Activated naive CD8-positive, alpha-beta T cell (primary cell): ENCODE data around the gene B4GAT1.
A peak's percentile ranks its signal among the peaks of the same experiment; 100 is the strongest.
"Not testable (repeated sequence)": the region's sequence is repeated elsewhere in the genome, so short reads cannot be mapped to it uniquely, and the experiment has no call there.

Experiments used
- H3K27ac Mint-ChIP-seq: one replicate; pipeline ENCODE4 v1.8.0; 2021; ENCODE audit warnings: mixed read lengths
- H3K27me3 Mint-ChIP-seq: one replicate; pipeline ENCODE4 v1.8.0; 2021; ENCODE audit warnings: mixed read lengths
- H3K36me3 Mint-ChIP-seq: one replicate; pipeline ENCODE4 v1.8.0; 2021; ENCODE audit warnings: mixed read lengths
- H3K4me1 Mint-ChIP-seq: one replicate; pipeline ENCODE4 v1.8.0; 2021; ENCODE audit warnings: low read depth, mixed read lengths
- H3K4me3 Mint-ChIP-seq: one replicate; pipeline ENCODE4 v1.8.0; 2021; ENCODE audit warnings: mild to moderate bottlenecking, mixed read lengths
- H3K9me3 Mint-ChIP-seq: one replicate; pipeline ENCODE4 v1.8.0; 2021; ENCODE audit warnings: low read depth, mixed read lengths

B4GAT1 gene

DNA sequence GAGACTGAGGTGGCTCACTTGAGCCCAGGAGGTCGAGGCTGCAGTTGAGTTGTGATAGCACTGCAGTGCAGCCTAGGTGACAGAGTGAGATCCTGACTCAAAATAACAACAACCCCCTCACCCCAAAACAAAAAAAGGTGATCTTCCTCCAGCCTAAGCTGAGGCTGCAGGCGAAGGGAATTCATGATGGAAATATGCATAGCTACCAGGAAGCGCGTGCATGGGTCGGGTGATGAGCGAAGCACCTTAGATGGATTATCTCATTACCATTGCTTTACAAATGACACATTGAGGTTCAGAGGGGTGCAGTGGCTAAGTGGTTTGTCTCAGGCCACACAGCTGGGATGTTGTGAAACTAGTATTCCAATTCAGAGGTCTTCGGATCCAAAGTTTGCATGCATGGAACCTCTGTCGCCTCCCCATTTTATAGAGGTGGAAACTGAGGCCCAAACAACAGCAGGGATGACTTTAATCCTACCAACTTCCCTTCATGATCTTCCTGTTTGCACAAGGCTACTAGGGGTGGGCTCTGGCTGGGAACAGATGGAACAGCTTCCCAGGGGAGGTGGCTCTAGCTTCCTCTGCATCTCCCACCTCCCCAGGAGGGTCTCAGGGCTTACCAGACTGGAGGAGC lies 19.5 kb upstream of the B4GAT1 start:
- no peaks in the 10 kb centered on the region for H3K27me3 Mint-ChIP-seq
- H3K36me3 Mint-ChIP-seq: no peaks in the 10 kb centered on the region
- H3K4me3 Mint-ChIP-seq: no peak overlapping the region
- H3K4me1 Mint-ChIP-seq: peaks cover 8% of the 10 kb centered on the region
- no peaks in the 10 kb centered on the region for H3K9me3 Mint-ChIP-seq
- no peak overlapping the region for H3K27ac Mint-ChIP-seq

DNA sequence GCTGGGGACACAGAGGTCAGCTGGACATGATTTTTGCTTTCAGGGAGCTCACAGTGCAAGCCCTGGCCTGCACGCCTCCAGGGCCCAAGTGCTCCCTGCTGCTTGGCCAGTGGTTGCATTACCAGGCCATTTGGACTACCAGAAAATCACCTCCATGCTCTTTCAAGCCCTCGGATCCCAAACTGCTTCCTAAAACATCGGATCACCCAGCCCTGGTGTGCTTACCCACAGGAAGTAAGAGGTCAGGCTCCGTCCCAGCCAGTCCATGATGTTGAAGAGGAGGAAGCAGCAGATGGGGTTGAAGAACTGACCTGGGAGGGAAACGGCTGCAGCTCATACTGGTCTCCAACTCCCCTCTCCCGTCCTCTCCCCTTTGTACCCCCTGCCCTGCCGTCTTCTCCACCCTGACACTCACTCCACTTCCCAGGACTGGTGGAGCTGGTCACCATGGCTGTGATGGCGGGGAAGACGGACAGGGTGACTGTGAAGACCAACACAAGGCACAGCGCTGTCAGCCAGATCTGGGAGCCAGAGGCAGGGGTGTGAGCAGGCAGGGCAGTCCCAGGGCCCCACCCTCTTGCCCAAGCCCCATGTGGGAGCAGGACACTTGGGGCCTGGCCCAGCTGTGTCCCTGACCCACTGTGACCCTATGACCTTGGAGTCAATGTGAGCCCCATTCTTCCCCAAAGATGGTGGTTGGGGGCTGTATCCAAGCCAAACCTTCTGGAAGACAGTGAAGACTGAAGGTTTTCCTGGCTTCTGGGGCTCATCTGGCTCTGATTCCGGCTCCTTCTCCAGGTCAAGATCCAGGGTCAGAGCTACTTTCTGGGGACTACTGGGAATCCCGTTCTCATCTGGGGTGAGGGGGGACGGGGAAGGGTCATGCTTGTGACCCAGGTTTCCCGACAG lies 18.5 kb upstream of the B4GAT1 start:
- Mint-ChIP-seq H3K4me1 (peaks cover 7% of the 10 kb centered on the region), H3K9me3 (no peaks in the 10 kb centered on the region), H3K4me3 (no peak overlapping the region), H3K27me3 (no peaks in the 10 kb centered on the region), H3K27ac (no peak overlapping the region), H3K36me3 (no peaks in the 10 kb centered on the region)

DNA sequence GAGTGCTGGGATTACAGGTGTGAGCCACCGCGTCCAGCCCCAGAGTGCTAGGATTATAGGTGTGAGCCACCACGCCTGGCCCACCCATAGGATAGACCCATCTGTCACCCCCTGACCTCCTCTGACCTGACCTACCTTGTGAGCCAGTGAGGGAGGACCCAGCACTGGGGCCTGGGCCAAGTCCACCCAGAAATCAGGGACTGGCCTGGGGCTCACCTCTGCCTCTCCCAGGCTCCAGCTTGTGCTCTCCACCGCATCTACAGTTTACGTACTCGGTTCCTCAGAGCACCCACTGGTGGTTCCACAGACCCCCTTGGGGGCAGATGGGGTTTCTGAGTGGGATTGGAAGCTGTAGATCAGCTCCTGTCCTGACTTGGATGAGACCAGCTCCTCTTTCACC lies 17.7 kb upstream of the B4GAT1 start:
- Mint-ChIP-seq H3K36me3 (no peaks in the 10 kb centered on the region), H3K9me3 (no peaks in the 10 kb centered on the region), H3K4me3 (no peak overlapping the region), H3K27ac (no peak overlapping the region), H3K27me3 (no peaks in the 10 kb centered on the region), H3K4me1 (peaks cover 2% of the 10 kb centered on the region)

DNA sequence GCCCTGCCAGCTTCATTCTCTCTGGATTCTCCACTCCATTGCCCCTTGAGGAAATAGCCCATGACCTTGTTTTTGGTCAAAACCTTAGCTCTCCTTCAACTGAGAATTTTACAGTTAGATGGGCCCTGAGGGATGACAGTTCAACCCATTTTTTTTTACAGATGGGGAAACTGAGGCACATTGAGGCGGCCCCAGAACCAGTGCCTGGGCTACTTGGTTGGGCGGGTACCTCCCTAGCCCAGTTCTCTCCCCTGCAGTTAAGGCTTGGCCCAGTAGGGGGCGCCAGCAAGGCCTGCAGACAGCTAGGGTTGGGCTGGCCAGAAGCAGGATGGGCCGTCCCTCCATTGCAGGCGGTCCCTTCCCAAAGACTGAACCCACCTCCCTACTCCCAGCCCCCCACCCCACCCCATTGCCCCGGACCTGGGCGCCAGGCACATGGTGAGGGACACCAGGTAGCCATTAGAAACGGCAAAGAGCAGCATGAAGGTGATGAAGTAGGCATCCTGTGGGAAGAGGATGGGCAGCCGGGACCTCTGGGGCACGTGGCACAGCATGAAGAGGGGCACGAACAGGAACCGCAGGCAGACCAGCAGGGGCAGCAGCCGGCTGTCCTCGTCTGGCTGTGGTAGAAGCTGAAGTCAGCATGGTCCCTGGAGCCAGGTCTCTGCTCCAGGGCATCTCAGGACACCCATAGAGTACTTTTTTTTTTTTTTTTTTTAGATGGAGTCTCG lies 16.5 kb upstream of the B4GAT1 start:
- Mint-ChIP-seq H3K4me1 (no peaks in the 10 kb centered on the region), H3K9me3 (no peaks in the 10 kb centered on the region), H3K27ac (no peak overlapping the region)

DNA sequence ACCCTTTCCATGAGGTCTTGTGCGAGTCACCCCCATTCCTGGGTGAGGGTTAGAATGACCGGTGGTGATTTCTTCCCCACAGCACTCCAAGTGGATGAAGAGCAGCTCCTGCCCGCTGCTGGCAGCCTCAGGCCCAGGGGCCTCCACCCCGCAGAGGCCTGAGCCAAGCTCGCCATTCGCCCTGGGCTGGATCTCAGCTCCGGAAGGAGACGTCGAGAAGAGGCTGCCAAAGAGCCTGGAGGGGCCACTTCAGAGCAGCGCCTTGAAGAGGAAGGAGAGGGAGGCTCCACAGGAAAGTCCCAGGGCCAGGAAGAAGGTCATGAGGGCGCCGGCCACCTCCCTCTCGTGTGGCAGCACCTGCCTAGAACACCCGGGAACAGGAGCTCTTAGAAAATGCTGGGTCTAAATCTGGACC lies 15.8 kb upstream of the B4GAT1 start:
- Mint-ChIP-seq H3K9me3 (no peaks in the 10 kb centered on the region), H3K27me3 (no peaks in the 10 kb centered on the region), H3K4me1 (no peaks in the 10 kb centered on the region), H3K27ac (no peak overlapping the region), H3K4me3 (no peak overlapping the region), H3K36me3 (no peaks in the 10 kb centered on the region)

More for the DNA sequence above, 16.5 kb upstream of the B4GAT1 start:
- H3K36me3 Mint-ChIP-seq: no peaks in the 10 kb centered on the region
- H3K4me3 Mint-ChIP-seq: no peak overlapping the region
- H3K27me3 Mint-ChIP-seq: no peaks in the 10 kb centered on the region

DNA sequence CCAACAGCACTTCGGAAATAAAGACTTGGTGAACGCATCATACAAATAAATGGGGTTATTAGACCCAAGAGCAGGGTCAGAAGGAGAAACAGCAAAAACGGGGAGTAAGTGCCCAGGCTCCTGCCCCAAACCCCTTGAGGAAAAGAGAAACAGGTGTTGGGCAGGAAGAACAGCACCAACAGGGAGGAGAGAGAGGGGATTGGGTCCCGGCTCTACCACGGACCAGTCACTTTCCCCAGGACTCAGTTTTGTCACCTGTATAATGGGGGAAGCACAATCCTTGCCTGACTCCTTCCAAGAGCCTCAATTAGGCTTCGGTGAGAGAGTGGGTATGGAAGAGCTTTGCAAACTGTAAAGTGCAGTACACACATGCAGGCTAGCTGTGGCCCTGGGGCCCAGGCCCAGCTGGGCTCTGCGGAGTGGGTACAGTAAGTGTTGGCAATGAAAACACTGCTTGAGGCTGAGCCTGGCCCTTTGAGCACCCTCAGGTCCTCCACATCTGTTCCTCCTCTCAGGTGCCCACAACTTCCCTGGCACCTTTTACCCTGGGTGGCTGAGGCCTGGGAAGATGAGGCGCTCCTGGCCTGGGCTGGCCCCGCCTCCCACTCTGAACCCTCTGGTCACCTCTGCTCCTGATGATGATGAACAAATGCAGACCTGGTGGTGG lies 15.2 kb upstream of the B4GAT1 start:
- Mint-ChIP-seq H3K27me3 (no peaks in the 10 kb centered on the region), H3K27ac (no peak overlapping the region), H3K4me1 (no peaks in the 10 kb centered on the region), H3K9me3 (no peaks in the 10 kb centered on the region), H3K4me3 (no peak overlapping the region), H3K36me3 (no peaks in the 10 kb centered on the region)

DNA sequence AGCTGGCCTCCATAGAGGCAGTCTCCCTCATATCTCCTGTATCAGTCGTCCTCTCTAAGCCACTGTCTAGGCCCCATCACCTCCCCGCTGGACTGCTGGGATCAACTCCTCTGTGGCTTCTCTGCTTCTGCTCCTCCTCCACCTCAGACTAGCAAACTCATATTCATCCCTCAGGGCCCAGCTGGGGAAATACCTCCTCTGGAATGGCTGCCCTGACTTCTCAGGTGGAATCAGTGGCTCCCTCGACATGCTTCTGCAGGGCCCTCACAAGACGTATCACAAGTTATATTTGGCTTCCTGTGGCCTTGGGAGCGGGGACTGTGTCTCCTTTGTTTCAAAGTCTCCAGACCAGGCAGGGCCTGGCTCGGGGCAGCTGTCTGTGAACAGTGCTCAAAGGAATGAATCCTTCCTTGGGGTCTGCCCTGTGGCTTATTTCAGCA lies 14.1 kb upstream of the B4GAT1 start:
- Mint-ChIP-seq H3K36me3 (no peaks in the 10 kb centered on the region), H3K4me3 (no peak overlapping the region), H3K27me3 (no peaks in the 10 kb centered on the region), H3K4me1 (no peaks in the 10 kb centered on the region), H3K9me3 (no peaks in the 10 kb centered on the region), H3K27ac (no peak overlapping the region)

DNA sequence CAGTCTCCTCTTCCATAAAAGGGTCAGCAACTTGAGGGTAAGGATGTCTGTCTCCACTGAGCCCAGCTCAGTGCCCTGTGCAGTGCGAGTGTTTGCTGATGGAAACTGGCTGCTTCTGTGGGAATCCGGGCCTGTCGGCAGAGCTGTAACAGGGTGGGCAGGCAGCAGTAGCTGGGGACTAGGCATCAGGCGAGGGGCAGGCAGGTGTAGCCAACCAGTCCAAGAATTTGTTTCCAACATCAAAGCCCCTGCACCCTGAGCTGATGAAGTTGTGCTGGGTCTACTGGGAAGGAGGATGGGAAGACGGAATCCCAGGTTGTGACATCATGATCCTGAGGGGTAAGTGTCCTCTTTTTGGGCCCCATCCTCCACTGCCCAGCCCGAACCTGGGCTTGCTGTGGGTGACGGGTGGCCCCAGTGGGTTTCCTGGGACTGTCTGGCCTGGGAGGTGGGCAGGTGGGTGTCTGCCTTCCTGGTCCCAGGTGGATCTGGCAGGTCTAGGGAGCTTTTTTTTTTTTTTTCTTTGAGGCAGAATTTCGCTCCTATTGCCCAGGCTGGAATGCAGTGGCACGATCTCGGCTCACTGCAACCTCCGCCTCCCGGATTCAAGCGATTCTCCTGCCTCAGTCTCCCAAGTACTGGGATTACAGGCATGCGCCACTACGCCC lies 13.1 kb upstream of the B4GAT1 start:
- Mint-ChIP-seq H3K27ac (no peak overlapping the region), H3K36me3 (no peaks in the 10 kb centered on the region), H3K27me3 (no peaks in the 10 kb centered on the region), H3K4me1 (no peaks in the 10 kb centered on the region), H3K9me3 (no peaks in the 10 kb centered on the region), H3K4me3 (no peak overlapping the region)

DNA sequence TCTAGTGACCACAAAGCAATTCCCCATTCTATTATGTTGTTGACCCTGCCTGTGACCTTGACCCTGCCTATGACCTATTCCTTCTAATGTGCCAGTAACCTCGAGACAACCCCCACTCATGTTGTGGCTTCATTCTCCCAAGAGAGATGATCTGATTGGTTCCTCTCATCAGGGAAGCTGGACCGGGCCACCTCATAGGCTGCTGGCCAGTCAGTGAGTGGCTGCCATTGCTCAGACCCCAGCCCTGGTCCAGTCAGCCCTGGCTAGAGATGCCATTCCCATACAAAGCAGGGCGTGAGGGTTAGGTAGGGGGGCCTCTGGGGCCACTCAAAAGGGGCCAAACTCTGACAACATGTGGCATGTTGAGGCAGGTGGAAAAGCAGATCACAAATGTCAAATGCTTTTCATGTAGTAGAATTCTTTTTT lies 12.2 kb upstream of the B4GAT1 start:
- Mint-ChIP-seq H3K4me3 (no peak overlapping the region), H3K27me3 (no peaks in the 10 kb centered on the region), H3K27ac (no peak overlapping the region), H3K36me3 (no peaks in the 10 kb centered on the region), H3K4me1 (no peaks in the 10 kb centered on the region), H3K9me3 (no peaks in the 10 kb centered on the region)

DNA sequence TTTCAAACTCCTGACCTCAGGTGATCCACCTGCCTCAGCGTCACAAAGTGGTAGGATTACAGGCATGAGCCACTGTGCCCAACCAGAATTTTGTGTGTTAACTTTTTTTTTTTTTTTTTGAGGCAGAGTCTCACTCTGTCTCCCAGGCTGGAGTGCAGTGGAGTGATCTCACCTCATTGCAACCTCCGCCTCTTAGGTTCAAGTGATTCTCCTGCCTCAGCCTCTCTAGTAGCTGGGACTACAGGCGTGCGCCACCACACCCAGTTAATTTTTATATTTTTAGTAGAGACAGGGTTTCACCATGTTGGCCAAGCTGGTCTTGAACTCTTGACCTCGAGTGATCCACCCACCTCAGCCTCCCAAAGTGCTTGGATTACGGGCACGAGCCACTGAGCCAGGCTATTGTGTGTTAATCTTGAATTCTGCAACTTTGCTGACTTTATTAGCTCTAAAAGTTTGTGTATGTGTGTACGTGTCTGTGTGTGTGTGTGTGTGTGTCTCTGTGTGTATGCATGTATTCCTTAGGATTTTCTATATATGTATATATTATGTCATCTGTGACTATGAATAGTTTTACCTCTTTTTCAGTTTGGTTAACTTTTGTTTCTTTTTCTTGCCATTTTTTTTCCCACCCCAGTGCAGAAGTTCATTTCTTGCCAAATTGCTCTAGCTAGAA lies 3.3 kb upstream of the B4GAT1 start:
- Mint-ChIP-seq H3K27ac (peak overlapping the region; percentile 29), H3K4me1 (peaks cover 23% of the 10 kb centered on the region)
- H3K9me3 Mint-ChIP-seq, H3K27me3 Mint-ChIP-seq, H3K36me3 Mint-ChIP-seq, H3K4me3 Mint-ChIP-seq: not testable (repeated sequence)

DNA sequence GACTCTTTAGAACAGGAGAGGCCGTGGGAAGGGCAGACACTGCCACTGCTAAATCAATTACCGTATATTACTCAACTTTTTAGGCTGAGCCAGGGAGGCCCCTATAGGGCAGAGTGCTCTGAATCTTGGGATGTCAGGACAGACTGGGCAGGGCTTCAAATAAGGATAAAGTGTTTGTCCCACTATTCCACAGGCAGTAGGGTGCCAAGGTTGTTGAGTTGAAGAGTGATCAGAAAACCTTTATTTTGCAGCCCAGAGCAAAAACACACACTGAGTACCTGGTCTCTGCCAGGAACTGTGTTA lies 1.6 kb upstream of the B4GAT1 start:
- no peaks in the 10 kb centered on the region for H3K9me3 Mint-ChIP-seq
- H3K27ac Mint-ChIP-seq: no peak overlapping the region
- no peaks in the 10 kb centered on the region for H3K27me3 Mint-ChIP-seq
- peaks cover 34% of the 10 kb centered on the region for H3K4me1 Mint-ChIP-seq
- H3K36me3 Mint-ChIP-seq: peaks cover 3% of the 10 kb centered on the region
- peak overlapping the region; percentile 93 for H3K4me3 Mint-ChIP-seq

DNA sequence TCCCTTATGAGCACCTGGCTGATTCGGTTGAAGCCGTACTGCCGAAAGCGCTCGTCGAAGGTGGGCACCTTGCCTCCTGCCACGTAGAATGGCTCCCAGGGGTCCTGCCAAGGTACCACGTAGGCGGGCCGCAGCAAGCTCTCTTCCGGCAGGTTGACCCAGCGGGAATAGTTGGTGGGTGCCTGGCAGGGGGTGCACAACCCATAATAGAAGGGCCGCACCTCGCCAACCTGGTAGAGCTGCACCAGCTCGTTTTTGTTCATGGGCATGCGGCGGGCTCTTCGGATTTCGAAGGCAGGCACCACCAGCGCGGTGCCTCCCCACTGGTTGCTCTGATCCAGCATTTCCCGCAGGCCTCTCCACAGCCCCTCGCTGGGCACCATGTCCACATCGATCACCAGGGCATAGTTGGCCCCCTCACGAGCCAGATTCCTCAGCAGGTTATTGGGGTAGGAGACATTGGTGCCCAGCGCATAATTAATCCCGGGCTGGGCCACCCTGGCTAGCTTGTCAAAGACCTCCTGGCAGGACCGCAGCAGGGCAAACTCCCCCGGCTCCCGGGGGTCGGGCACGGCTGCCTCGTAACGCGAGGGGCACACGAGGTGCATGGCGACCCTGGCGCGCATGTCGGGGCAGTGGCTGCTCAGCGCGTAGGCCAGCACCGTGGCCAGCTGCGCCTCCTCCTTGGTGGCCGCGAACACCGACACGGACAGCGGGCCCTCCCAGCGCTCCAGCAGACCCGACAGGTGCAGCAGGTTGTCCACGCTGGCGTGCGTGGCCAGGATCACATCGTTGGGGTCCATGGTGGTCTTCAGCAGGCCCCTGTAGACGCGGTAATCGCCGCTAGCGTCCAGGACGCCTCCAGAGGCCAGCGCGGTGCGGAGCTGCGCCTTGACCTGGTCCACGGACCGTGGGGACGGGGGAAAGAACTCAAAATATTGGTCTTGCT lies 679 bp downstream of the B4GAT1 start:
- H3K9me3 Mint-ChIP-seq: no peaks in the 10 kb centered on the region
- peaks cover under 1% of the 10 kb centered on the region for H3K36me3 Mint-ChIP-seq
- peaks cover 48% of the 10 kb centered on the region for H3K4me1 Mint-ChIP-seq
- no peaks in the 10 kb centered on the region for H3K27me3 Mint-ChIP-seq
- peak overlapping the region; percentile 91 for H3K27ac Mint-ChIP-seq
- H3K4me3 Mint-ChIP-seq: peak overlapping the region; percentile 91

DNA sequence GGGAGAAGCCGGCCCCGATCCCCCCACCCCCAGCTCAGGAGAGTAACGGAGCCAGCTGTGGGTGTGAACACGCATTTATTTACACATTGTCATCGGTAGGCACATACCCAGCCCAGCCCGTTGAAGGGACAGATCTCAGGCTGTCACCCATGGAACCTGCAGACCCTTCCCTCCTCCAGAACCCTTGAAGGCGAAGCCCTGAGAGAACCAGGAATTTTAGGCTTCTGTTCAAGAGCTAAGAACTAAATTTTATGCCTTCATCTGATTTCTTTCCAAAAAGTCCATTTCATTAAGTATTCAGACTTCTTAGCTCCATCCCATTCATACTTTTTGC lies 2.1 kb downstream of the B4GAT1 start:
- H3K9me3 Mint-ChIP-seq: no peaks in the 10 kb centered on the region
- peaks cover 5% of the 10 kb centered on the region for H3K36me3 Mint-ChIP-seq
- peak overlapping the region; percentile 91 for H3K4me3 Mint-ChIP-seq
- H3K27me3 Mint-ChIP-seq: no peaks in the 10 kb centered on the region
- peak overlapping the region; percentile 91 for H3K27ac Mint-ChIP-seq
- H3K4me1 Mint-ChIP-seq: peaks cover 43% of the 10 kb centered on the region
